ENCODE data around the gene RNF4. TPM values are rescaled to one million over a fixed set of nuclear protein-coding genes. Genes with fewer than 3 reads are reported as not detected.
"Not testable (repeated sequence)": the region's sequence is repeated elsewhere in the genome, so short reads cannot be mapped to it uniquely, and the experiment has no call there.

The RNF4 gene
- total and polyA plus RNA-seq, 5 experiments from 2014 or later: 59.8 to 100 (median 88.3) TPM

DNA sequence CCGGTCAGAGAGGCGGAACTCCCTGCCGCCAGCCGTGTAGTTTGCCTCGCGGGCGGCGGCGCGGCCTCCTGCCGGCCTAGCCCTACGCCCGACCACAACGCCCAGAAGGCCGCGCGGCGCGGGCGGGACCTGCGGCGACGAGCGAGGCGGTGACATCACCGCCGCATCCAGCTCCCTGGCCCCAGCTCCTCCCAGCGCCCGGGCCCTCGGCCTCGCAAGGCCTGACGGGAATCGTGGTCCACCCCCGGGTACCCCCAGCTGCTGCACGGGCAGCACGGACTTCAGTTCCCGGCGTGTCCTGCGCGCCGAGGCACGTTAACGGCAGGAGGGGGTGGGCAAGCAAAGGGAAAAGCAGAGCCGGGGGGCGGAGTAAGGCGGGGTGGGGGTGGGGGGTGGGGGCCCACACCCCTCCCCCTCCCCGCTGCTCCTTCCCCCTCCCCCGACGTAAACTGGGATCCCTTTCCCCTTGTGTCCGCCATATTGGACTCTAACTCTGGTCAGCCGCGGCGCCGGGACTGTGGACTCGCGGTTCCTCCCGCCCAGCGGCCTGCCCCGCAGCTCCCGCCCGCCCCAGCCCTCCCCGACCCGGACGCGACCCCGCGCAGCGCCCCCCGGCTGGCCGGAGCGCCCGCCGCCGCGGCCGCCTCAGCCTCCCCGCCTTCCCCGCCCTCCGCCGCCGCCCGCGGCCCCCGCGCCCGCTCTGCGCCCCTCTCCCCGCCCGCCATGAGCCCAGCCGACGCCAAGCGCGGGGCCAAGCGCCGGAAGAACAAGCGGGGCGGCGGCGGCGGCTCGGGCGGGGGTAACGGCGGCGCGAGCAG lies 67.5 kb downstream of the RNF4 start, which contains the start of gene FAM193A:
Gene FAM193A, plus strand, starts transcription at position 455 of the 818 bp plus-strand sequence. Its CDS starts 269 bp downstream, at position 724.
- Mint-ChIP-seq H3K9me3 (no peaks in the 10 kb centered on the region), H3K4me3 (peak within 1 kb of the TSS; percentile 83 to 94 (median 90)), H3K27me3 (peaks cover 0 to 2% (median 0%) of the 10 kb centered on the region in 5 donors), H3K36me3 (no peaks in the 10 kb centered on the region), H3K4me1 (peaks cover 4 to 38% (median 21%) of the 10 kb centered on the region in 4 donors), H3K27ac (peak within 1 kb of the TSS; percentile 83 to 98 (median 95))
- DNase-seq (peak; percentile 92 to 99 (median 99)), ATAC-seq (peak; percentile 89 to 92)
- POLR2A ChIA-PET: interaction anchor here (0.5 to 2.4 kb wide), 11 partner anchors 13 to 538 kb away, joined by 3 to 32 read pairs (median 3); partner anchors contain the start of genes HAUS3, HTT, HTT-AS and MXD4

DNA sequence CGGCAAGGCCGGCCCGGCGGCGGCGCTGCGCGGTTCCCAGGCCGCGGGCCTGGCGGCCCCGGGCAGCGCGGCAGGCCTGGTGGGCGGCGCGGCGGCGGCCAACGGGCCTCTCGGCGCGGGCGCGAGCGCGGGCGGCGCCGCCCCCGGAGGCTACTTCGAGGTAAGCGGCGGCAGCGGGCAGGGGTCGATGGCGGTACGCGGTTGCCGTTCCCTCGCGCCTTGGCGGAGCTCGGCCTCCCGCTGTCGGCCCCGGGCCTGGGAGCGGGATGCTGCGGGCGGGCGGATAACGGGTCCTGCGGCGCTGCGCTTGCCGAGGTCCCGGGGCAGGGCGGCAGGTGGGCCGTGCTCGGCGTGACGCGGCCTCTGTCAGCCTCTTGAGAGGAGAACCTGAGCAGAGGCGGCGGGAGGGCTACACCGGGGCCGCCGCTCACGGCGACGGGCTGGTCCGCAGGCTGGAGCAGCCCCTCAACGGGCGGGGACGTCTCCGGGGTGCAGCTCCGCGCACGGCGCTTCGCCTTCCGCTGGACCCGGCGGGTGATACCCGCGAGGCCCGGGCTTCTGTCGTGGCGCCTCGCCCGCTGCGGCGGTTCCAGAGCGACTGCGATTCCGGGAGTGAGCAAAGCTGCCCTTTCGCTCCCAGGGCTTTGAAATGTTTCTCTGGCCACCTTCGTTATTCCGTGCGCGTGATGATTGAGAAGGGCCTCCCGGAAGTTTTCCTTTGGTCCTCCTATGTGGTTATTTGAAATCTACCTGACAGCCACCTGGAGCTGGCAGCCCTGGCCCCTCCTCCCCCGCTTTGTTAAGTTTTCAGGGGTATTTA lies 68.3 kb downstream of the RNF4 start:
- Mint-ChIP-seq H3K4me1 (peaks cover 4 to 45% (median 23%) of the 10 kb centered on the region in 4 donors), H3K27ac (peak overlapping the region in 9 of 10 donors; percentile 83 to 96 (median 92)), H3K9me3 (no peaks in the 10 kb centered on the region), H3K36me3 (no peaks in the 10 kb centered on the region), H3K4me3 (peak overlapping the region; percentile 83 to 94 (median 90)), H3K27me3 (no peaks in the 10 kb centered on the region)
- DNase-seq (peak; percentile 38 to 79 (median 56)), ATAC-seq (peak; percentile 15 to 27)
- POLR2A ChIA-PET: interaction anchor here (1.0 to 2.4 kb wide), 6 partner anchors 32 to 398 kb away, joined by 3 to 32 read pairs (median 4); partner anchors contain the start of genes HAUS3, MXD4, POLN and RNF4

DNA sequence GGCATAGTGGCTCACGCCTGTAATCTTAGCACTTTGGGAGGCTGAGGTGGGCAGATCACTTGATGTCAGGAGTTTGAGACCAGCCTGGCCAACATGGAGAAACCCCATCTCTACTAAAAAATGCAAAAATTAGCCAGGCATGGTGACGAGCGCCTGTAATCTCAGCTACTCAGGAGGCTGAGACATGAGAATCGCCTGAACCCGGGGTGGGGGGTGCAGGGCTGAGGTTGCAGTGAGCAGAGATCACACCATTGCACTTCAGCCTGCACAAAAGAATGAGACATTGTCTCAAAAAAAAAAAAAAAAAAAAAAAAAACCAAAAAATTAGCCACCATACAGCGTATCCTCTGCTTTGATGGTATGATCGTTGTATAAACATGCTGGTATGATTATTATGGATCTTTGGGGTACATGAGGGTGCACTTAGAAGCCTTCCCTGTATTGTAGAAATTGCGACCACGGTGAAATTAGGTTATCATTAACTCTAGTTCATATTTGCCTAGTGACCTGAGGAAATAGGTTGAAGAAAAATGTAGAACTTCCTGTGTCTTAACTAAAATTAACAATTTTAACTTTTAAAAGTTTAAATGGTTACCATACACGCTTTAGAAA lies 74.8 kb downstream of the RNF4 start:
- peaks cover 0 to 13% (median 0%) of the 10 kb centered on the region in 3 donors for H3K36me3 Mint-ChIP-seq
- H3K4me3 Mint-ChIP-seq, DNase-seq, ATAC-seq, POLR2A ChIA-PET, H3K27me3 Mint-ChIP-seq, H3K9me3 Mint-ChIP-seq: not testable (repeated sequence)
- peak overlapping the region in 2 of 10 donors; percentile 19 to 35 for H3K27ac Mint-ChIP-seq
- peaks cover 4 to 74% (median 44%) of the 10 kb centered on the region in 4 donors for H3K4me1 Mint-ChIP-seq

DNA sequence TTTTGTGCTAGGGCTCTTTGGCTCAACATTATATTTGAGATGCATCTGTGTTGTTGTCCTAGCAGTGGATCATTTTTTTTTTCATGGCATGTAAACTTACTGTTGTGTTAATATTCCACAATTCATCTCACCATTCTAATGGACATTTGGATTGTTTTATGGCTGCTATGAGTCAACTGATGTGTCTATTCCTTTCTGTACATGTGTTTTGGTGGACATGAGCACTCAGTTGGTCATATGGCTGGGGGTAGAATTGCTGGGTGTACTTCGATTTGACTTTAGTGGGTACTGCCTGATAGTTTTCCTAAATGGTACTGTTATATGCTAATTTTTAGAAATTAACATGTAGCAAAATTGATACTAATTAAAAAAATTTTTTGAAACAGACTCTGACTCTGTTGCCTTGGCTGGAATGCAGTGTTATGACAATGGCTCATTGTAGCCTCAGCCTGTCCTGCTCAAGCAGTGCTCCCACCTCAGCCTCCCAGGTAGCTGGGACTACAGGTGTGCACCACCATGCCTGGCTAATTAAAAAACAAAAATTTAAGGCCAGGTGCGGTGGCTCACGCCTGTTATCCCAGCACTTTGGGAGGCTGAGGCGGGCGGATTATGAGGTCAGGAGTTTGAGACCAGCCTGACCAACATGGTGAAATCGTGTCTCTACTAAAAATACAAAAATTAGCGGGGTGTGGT lies 76.6 kb downstream of the RNF4 start:
- Mint-ChIP-seq H3K4me3 (no peak overlapping the region), H3K27ac (no peak overlapping the region), H3K9me3 (peaks cover 0 to 2% (median 0%) of the 10 kb centered on the region in 9 donors), H3K4me1 (peaks cover 6 to 69% (median 40%) of the 10 kb centered on the region in 4 donors), H3K36me3 (peaks cover 0 to 15% (median 0%) of the 10 kb centered on the region in 3 donors), H3K27me3 (no peaks in the 10 kb centered on the region)
- ATAC-seq (no peak), DNase-seq (no peak)
- POLR2A ChIA-PET: no interaction called here

DNA sequence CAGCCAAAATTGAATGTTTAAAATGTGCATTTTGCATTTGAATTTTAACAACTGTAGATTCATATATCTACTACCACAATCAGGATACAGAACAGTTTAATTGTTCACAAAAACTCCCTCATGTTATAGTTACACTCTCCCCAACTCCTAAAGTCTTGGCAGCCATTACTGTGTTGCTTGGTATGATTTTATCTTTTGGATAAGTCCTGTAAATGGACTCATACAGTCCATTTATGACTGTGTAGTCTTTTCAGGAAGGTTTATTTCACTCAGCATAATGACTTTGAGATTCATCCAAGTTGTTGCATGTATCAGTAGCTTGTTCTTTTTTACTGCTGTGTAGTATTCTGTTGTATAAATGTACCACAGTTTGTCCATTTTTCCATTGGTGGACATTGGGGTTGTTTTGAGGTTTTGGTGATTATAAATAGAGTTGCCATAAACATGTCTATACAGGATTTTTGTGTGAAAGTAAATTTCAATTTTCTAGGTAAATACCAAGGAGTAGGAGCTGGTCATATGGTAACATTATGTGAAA lies 77.4 kb downstream of the RNF4 start:
- Mint-ChIP-seq H3K9me3 (peaks cover 0 to 2% (median 0%) of the 10 kb centered on the region in 9 donors), H3K4me3 (no peak overlapping the region), H3K4me1 (peaks cover 7 to 66% (median 40%) of the 10 kb centered on the region in 4 donors), H3K27ac (peak overlapping the region in 1 of 10 donors; percentile 46), H3K36me3 (peaks cover 0 to 15% (median 0%) of the 10 kb centered on the region in 3 donors), H3K27me3 (no peaks in the 10 kb centered on the region)
- ATAC-seq (no peak), DNase-seq (no peak)
- POLR2A ChIA-PET: no interaction called here

DNA sequence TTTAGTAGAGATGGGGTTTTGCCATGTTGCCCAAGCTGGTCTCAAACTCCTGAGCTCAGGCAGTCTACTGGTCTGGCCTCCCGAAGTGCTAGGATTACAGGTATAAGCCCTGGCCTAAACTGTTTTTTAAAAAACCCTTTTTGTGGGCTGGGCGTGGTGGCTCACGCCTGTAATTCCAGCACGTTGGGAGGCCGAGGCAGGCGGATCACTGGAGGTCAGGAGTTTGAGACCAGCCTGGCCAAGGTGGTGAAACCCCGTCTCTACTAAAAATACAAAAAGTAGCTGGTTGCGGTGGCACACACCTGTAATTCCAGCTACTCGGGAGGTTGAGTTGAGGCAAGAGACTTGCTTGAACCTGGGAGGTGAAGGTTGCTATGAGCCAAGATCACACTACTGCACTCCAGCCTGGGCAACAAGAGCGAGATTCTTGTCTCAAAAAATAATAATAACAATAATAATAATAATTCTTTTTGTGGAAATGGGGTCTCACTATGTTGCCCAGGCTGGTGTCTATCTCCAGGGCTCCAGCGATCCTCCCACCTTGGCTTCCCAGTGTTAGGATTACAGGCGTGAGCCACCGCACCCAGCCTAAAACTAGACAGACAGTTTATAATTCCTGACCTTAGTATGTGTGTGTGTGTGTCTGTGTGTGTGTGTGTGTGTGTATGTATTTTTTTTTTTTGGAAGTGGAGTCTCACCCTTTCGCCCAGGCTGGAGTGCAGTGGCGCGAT lies 78.2 kb downstream of the RNF4 start:
- H3K27ac Mint-ChIP-seq: peak overlapping the region in 3 of 10 donors; percentile 15 to 80 (median 27)
- H3K27me3 Mint-ChIP-seq, ATAC-seq, H3K4me3 Mint-ChIP-seq, POLR2A ChIA-PET, DNase-seq, H3K9me3 Mint-ChIP-seq: not testable (repeated sequence)
- H3K36me3 Mint-ChIP-seq: peaks cover 0 to 17% (median 0%) of the 10 kb centered on the region in 3 donors
- H3K4me1 Mint-ChIP-seq: peaks cover 10 to 62% (median 41%) of the 10 kb centered on the region in 4 donors

DNA sequence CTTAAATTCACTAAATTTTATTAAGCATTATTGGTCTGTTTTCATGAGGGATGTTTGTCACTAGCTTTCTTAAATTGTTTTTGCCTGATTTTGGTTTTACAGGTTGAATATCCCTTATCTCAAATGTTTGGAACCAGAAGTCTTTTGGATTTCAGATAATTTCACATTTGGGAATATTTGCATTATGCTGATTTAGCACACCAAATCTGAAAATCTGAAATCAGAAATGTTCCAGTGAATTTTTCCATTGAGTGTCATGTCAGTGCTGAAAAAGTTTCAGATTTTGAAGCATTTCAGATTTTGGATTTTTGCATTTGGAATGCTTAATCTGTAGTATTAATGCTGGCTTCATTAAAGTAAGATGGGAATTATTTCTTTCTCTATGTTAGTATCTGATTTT lies 82.2 kb downstream of the RNF4 start:
- Mint-ChIP-seq H3K9me3 (peaks cover 0 to 2% (median 0%) of the 10 kb centered on the region in 9 donors), H3K4me1 (peaks cover 13 to 59% (median 43%) of the 10 kb centered on the region in 4 donors)
- ATAC-seq: no peak

DNA sequence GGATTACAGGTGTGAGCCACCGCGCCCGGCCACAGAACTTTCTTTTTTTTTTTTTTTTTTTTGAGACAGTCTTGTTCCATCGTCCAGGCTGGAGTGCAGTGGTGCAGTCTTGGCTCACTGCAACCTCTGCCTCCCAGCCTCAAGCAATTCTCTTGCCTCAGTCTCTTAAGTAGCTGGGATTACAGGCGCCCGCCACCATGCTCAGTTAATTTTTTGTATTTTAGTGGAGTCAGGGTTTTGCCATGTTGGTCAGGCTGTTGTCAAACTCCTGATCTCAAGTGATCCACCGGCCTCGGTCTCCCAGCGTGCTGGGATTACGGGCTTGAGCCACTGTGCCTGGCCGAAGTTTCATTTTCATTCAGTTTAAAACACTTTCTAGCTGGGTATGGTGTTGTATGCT lies 83.9 kb downstream of the RNF4 start:
- no peak for ATAC-seq
- Mint-ChIP-seq H3K27ac (peak overlapping the region in 1 of 10 donors; percentile 33), H3K27me3 (no peaks in the 10 kb centered on the region), H3K9me3 (no peaks in the 10 kb centered on the region), H3K4me3 (peak overlapping the region in 1 of 10 donors; percentile 8), H3K36me3 (peaks cover 0 to 8% (median 0%) of the 10 kb centered on the region in 3 donors), H3K4me1 (peaks cover 15 to 61% (median 46%) of the 10 kb centered on the region in 4 donors)
- POLR2A ChIA-PET: no interaction called here
- DNase-seq: no peak

More for the DNA sequence above, 82.2 kb downstream of the RNF4 start:
- Mint-ChIP-seq H3K4me3 (no peak overlapping the region), H3K36me3 (peaks cover 0 to 12% (median 0%) of the 10 kb centered on the region in 3 donors), H3K27me3 (no peaks in the 10 kb centered on the region), H3K27ac (peak overlapping the region in 2 of 10 donors; percentile 11 to 28)
- no peak for DNase-seq
- POLR2A ChIA-PET: no interaction called here

DNA sequence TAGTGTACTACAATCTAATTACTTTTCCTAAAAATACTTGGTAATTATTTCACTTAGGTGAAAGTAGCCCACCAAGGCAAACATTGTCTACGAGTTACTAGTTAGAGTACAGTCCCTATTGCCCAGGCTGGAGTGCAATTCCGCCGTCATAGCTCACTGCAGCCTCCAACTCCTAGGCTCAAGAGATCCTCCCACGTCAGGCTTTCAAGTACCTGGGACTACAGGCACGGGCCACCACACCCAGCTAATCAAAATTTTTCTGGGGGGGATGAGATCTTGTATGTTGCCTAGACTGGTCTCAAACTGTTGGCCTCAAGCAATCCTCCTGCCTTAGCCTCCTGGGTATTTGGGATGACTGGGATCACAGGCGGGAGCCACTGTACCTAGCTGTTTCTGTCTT lies 89.4 kb downstream of the RNF4 start:
- Mint-ChIP-seq H3K27ac (no peak overlapping the region), H3K9me3 (no peaks in the 10 kb centered on the region), H3K4me1 (peaks cover 21 to 74% (median 53%) of the 10 kb centered on the region in 4 donors), H3K36me3 (peaks cover 0 to 39% (median 4%) of the 10 kb centered on the region in 3 donors), H3K27me3 (no peaks in the 10 kb centered on the region), H3K4me3 (no peak overlapping the region)
- ATAC-seq: no peak
- DNase-seq: no peak
- POLR2A ChIA-PET: no interaction called here

DNA sequence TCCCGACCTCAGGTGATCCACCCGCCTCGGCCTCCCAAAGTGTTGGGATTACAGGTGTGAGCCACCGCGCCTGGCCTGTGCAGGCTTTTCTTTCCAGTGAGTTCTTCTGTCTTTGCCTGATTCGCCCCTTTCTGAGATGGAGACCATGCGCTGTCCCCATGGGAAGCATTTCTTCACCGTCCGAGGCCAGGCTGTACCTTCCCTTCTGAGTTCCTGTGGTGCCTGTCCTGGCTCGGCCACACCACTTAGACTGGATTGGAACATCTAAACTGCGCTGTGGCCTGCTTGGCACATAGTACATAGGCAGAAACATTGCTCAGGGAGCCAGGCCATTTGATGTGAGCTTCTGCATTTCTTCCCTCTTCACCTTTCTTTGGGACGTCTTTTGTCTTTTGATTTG lies 91.3 kb downstream of the RNF4 start:
- Mint-ChIP-seq H3K4me3 (peak overlapping the region in 2 of 10 donors; percentile 4 to 22), H3K27me3 (no peaks in the 10 kb centered on the region), H3K36me3 (peaks cover 0 to 53% (median 4%) of the 10 kb centered on the region in 3 donors), H3K9me3 (no peaks in the 10 kb centered on the region), H3K4me1 (peaks cover 17 to 68% (median 41%) of the 10 kb centered on the region in 4 donors), H3K27ac (peak overlapping the region in 3 of 10 donors; percentile 67 to 90 (median 85))
- POLR2A ChIA-PET: interaction anchor here (0.6 kb wide), 1 partner anchor 19 kb away, joined by 4 read pairs; no protein-coding TSS in a partner anchor
- no peak for ATAC-seq
- no peak for DNase-seq

Measured in naive thymus-derived CD8-positive, alpha-beta T cell (primary cell).